Psoas muscle (tissue), 8 donors: Measurements from ENCODE around the gene CLEC16A. TPM values are rescaled to one million over a fixed set of nuclear protein-coding genes. Genes with fewer than 3 reads are reported as not detected.

Experiments used
- ATAC-seq, 4 donors: fragments of 200-7000 bp; cut with Tn5 transposase; one replicate each; pipeline ENCODE4 v1.9.1; 2020; ENCODE audit warnings: moderate library complexity in 3 of 4, mild to moderate bottlenecking in 2 of 4
- DNase-seq, 2 donors: peaks; one replicate each; pipeline ENCODE4 v3.0.0-alpha.2; 2020
- H3K27ac ChIP-seq: fragments of 200-600 bp; one replicate; pipeline ENCODE4 v1.8.0; 2022
- H3K27me3 ChIP-seq, 3 donors: fragments of 200-600 bp in 1 of 3; one replicate each; pipeline versions ENCODE4 v1.6.1 to v1.8.0; 2013 to 2022; ENCODE audit warnings: low read length in 2 of 3, mild to moderate bottlenecking in 2 of 3, moderate library complexity in 1 of 3; ENCODE audit not compliant: insufficient read depth in 3 of 3
- H3K36me3 ChIP-seq, 2 donors: fragments of 200-600 bp in 1 of 2; one replicate each; pipeline versions ENCODE4 v1.6.1 to v1.8.0; 2013 to 2022; ENCODE audit warnings: low read depth in 1 of 2, mild to moderate bottlenecking in 1 of 2, moderate library complexity in 1 of 2; ENCODE audit not compliant: insufficient read depth in 1 of 2
- H3K4me1 ChIP-seq: fragments of 200-600 bp; one replicate; pipeline ENCODE4 v1.8.0; 2022
- H3K4me3 ChIP-seq: fragments of 200-600 bp; one replicate; pipeline ENCODE4 v1.8.0; 2022; ENCODE audit warnings: mild to moderate bottlenecking
- H3K9me3 ChIP-seq: fragments of 200-600 bp; one replicate; pipeline ENCODE4 v1.8.0; 2022
- whole genome bisulfite sequencing, 3 donors: extraction: QIAGEN DNeasy Blood & Tissue Kit; methylation state at CpG; one replicate each; pipeline versions ENCODE4 v1.1.6 to v1.1.7; 2013; 5-methylcytosine and 5-hydroxymethylcytosine counted together
- intact Hi-C, 2 donors: fragments of 100-400 bp; cut with DNase I; formaldehyde crosslinking; loops; one replicate each; pipeline versions ENCODE4 v1.11.0 to v1.14.2; 2022
- polyA plus RNA-seq, 3 donors: library from polyadenylated mRNA; stranded (reverse); fragments of 200-250 nt; gene quantifications; one replicate each; pipeline ENCODE4 v1.2.3, GENCODE V29; 2013
- total RNA-seq, 4 donors: library from RNA; stranded (reverse); fragmentation: NEBNext Ultra II Directional in 2 of 4; extraction: Animal tissue kit (Norgen Biotek cat#: 25700) in 2 of 4; gene quantifications; one replicate each; pipeline versions ENCODE4 v1.2.1 to v1.2.4, GENCODE V29; 2021 to 2023
- TF ChIP-seq, protein P1 (sequence below): fragments of 200-600 bp; IDR thresholded peaks from one replicate; pipeline ENCODE4 v1.8.0; 2022; ENCODE audit warnings: antibody characterized with exemption
- donor health status: healthy with polysubstance abuse.
- donor health status: DM: no; HTN: no; CAD: no; lungs with moderate emphysema.
- donor health status: Bipolar disorder and iron deficiency.
- donor health status: healthy.
- donor health status: DM: yes; HTN: yes; CAD: no.
- donor health status: DM: no; HTN: no; CAD: no.
- donor health status: DM: no; HTN: no; CAD: no.
- donor health status: DM: yes; HTN: yes; CAD: no.

Gene CLEC16A
- total and polyA plus RNA-seq, 7 donors = 13.1 to 28.1 (median 21.4) TPM

DNA sequence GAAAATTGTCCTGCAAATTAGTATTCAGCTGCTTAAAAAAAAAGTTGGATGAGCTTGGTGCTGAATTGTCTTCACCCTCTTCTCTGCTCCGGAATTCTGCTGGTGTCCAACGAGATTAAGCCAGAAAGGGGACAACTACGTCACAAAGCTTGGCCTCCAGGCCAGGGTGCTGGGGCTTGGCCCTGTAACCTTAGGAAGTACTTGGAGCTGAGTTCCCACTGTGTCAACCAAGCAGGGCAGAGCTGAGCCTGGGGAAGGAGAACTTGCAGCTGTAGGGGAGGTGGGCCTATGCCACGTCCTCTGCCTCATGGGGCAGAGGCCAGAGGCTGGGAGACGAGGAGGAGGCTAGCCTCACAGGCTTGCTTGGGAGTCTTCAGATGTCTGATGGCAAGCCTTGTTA is 71.2 kb downstream of the CLEC16A start:
- intact Hi-C loops = no loop called here
- peaks cover 6% of the 10 kb centered on the region for H3K4me1 ChIP-seq
- DNase-seq (no peak), ATAC-seq (no peak)
- no peaks in the 10 kb centered on the region for H3K27me3 ChIP-seq
- no peak overlapping the region for H3K4me3 ChIP-seq
- no peaks in the 10 kb centered on the region for H3K9me3 ChIP-seq
- H3K27ac ChIP-seq = no peak overlapping the region
- WGBS, 3 donors = 73 to 87% (median 78%) methylated on average over 5 of the region's 5 CpGs
- H3K36me3 ChIP-seq = peaks cover 0 to 9% of the 10 kb centered on the region in 2 donors
- TF ChIP-seq, protein P1, sequence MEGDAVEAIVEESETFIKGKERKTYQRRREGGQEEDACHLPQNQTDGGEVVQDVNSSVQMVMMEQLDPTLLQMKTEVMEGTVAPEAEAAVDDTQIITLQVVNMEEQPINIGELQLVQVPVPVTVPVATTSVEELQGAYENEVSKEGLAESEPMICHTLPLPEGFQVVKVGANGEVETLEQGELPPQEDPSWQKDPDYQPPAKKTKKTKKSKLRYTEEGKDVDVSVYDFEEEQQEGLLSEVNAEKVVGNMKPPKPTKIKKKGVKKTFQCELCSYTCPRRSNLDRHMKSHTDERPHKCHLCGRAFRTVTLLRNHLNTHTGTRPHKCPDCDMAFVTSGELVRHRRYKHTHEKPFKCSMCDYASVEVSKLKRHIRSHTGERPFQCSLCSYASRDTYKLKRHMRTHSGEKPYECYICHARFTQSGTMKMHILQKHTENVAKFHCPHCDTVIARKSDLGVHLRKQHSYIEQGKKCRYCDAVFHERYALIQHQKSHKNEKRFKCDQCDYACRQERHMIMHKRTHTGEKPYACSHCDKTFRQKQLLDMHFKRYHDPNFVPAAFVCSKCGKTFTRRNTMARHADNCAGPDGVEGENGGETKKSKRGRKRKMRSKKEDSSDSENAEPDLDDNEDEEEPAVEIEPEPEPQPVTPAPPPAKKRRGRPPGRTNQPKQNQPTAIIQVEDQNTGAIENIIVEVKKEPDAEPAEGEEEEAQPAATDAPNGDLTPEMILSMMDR = no peak

DNA sequence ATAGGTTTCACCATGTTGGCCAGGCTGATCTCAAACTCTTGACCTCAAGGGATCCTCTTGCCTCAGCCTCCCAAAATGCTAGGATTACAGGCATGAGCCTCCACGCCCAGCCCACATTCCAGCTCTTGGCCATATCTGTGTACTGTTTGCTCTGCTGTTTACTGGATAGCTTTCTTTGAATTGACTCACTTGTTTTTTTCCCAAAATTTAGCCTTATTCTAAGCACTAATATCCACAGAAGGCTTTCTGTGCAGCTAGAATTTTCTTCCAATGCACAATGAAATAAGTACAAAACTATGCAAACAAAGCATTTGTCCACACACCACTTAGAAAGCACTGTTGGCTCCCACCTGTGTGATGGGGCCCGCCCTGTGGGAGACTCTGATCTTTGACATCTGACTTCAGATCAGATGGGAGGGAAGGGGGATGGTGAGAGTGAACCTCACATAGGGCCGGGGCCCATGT is 72.2 kb downstream of the CLEC16A start:
- H3K4me3 ChIP-seq = no peak overlapping the region
- intact Hi-C loops = no loop called here
- TF ChIP-seq, protein P1 = no peak
- H3K4me1 ChIP-seq = no peaks in the 10 kb centered on the region
- no peak overlapping the region for H3K27ac ChIP-seq
- H3K27me3 ChIP-seq = no peaks in the 10 kb centered on the region
- peak in 1 of 2 donors; percentile 45 for DNase-seq
- WGBS, 3 donors = 91 to 97% (median 93%) methylated on average over 3 of the region's 3 CpGs
- H3K36me3 ChIP-seq = peaks cover 0 to 18% of the 10 kb centered on the region in 2 donors
- no peaks in the 10 kb centered on the region for H3K9me3 ChIP-seq
- ATAC-seq = peak in 2 of 4 donors; percentile 7 to 9

DNA sequence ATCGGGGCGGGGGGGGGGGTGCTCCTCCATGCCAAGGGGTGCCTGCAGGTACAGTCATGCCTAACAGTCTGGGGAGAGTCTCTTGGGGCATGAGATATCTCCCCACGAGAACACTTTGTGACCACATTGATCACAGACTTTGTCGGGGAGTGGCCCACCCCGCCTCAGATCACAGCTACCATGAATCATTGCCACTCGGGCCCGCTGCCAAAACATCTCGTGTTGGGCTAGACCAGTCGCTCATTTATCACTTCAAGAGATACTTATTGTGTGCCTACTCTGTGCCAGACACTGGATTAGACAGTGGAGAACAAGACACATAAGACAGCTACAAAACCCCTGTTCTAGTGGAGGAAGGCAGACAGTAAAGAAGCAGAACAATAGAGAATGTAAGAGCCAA is 72.6 kb downstream of the CLEC16A start:
- DNase-seq = peak; percentile 74 to 84
- intact Hi-C loops = no loop called here

DNA sequence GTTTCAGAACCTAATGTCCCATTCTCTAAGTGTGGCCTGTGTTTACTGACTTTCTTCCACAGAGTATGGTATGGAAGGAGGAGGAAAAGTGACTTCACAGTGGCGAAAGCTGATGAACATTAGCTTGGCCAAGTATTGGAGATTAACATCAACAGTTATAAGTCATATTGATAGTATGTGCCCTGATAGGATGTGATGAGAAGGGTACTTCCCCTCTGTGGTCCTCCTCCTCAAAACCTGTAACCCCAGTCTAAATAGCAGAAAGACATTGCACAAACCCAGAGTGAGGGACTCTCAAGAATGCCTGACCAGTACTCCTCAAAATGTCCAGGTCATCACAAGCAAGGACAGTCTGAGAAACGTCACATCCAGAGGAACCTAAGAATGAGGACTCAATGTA is 73.1 kb downstream of the CLEC16A start:
- Histone ChIP-seq H3K9me3 (no peaks in the 10 kb centered on the region), H3K4me1 (no peaks in the 10 kb centered on the region), H3K36me3 (peaks cover 0 to 18% of the 10 kb centered on the region in 2 donors), H3K27me3 (no peaks in the 10 kb centered on the region), H3K27ac (no peak overlapping the region), H3K4me3 (no peak overlapping the region)
- 93 to 99% (median 94%) methylated on average over 2 of the region's 2 CpGs for WGBS, 3 donors
- no peak for ATAC-seq
- intact Hi-C loops = no loop called here
- DNase-seq = no peak
- TF ChIP-seq, protein P1 = no peak

More for the DNA sequence above, 72.6 kb downstream of the CLEC16A start:
- Histone ChIP-seq H3K4me1 (no peaks in the 10 kb centered on the region), H3K27ac (no peak overlapping the region), H3K36me3 (peaks cover 0 to 18% of the 10 kb centered on the region in 2 donors), H3K4me3 (no peak overlapping the region), H3K27me3 (no peaks in the 10 kb centered on the region), H3K9me3 (no peaks in the 10 kb centered on the region)
- peak in 3 of 4 donors; percentile 29 to 64 (median 53) for ATAC-seq
- TF ChIP-seq, protein P1 = no peak
- 61 to 71% (median 66%) methylated on average over 9 of the region's 9 CpGs for WGBS, 3 donors

DNA sequence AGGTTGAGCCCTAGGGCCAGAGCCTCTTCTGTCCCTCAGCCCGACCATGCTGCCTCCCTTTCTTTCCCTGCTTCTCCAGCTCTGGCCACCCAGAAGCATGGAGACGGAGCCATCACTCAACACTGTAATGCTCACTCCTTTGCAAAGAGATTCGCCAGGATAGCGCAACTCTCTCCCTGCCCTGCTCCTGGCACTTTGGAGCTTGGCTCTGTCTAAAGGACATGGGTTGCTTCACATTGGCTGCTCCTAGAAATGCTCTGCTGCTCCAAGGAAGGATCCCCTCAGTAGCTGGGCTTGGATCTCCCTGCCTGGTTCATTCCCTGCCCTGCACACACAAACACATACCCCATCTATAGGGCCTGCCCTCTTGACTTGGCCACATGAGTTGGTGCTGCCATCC is 76.0 kb downstream of the CLEC16A start:
- intact Hi-C loops = no loop called here
- 92 to 96% (median 94%) methylated on average over 4 of the region's 4 CpGs for WGBS, 3 donors
- no peak overlapping the region for H3K4me3 ChIP-seq
- peak in 1 of 4 donors; percentile 20 for ATAC-seq
- no peaks in the 10 kb centered on the region for H3K4me1 ChIP-seq
- DNase-seq = no peak
- TF ChIP-seq, protein P1 = no peak
- no peaks in the 10 kb centered on the region for H3K9me3 ChIP-seq
- H3K27me3 ChIP-seq = no peaks in the 10 kb centered on the region
- H3K27ac ChIP-seq = no peak overlapping the region
- peaks cover 6 to 41% of the 10 kb centered on the region in 2 donors for H3K36me3 ChIP-seq
